Gastroesophageal sphincter (tissue), 3 donors: ENCODE results near the gene FGGY.

Experiments
- EP300 ChIP-seq: sonication (generic); formaldehyde crosslinking; IDR thresholded peaks from one replicate; pipeline ENCODE4 v1.6.1; 2017; ENCODE audit warnings: antibody characterized with exemption, mild to moderate bottlenecking
- POLR2A ChIP-seq, 2 donors: fragments of 450-650 bp; IDR thresholded peaks; one replicate each; pipeline ENCODE4 v1.6.1; 2017; ENCODE audit warnings: antibody characterized with exemption in 2 of 2, mild to moderate bottlenecking in 2 of 2, moderate library complexity in 1 of 2
- TF ChIP-seq, protein P1 (sequence below), 4 experiments: fragments of 200-600 bp in 2 of 4; fragments of 450-650 bp in 2 of 4; sonication (generic) in 1 of 4; IDR thresholded peaks; one replicate each; pipeline ENCODE4 v1.5.1; 2017 to 2019; ENCODE audit warnings: antibody characterized with exemption in 4 of 4, mild to moderate bottlenecking in 2 of 4, moderate library complexity in 2 of 4

- TF ChIP-seq, protein P1, sequence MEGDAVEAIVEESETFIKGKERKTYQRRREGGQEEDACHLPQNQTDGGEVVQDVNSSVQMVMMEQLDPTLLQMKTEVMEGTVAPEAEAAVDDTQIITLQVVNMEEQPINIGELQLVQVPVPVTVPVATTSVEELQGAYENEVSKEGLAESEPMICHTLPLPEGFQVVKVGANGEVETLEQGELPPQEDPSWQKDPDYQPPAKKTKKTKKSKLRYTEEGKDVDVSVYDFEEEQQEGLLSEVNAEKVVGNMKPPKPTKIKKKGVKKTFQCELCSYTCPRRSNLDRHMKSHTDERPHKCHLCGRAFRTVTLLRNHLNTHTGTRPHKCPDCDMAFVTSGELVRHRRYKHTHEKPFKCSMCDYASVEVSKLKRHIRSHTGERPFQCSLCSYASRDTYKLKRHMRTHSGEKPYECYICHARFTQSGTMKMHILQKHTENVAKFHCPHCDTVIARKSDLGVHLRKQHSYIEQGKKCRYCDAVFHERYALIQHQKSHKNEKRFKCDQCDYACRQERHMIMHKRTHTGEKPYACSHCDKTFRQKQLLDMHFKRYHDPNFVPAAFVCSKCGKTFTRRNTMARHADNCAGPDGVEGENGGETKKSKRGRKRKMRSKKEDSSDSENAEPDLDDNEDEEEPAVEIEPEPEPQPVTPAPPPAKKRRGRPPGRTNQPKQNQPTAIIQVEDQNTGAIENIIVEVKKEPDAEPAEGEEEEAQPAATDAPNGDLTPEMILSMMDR (IDR thresholded peaks at IDR 0.05), result no peak
- no peak for TF ChIP-seq POLR2A (IDR thresholded peaks at IDR 0.05)
- no peak for TF ChIP-seq EP300
These were observed 67.1 kb downstream of the FGGY start for GRCh38 chr1:59364037-59364436.
